SK-N-SH (cell line): ENCODE data around the gene D2HGDH.

Source experiments
- NRF1 ChIP-seq: IDR thresholded peaks from 2 replicates; pipeline ENCODE4 v1.6.1; 2012; ENCODE audit warnings: low read depth, mild to moderate bottlenecking, low read length
- TCF12 ChIP-seq: IDR thresholded peaks from 2 replicates; pipeline ENCODE4 v1.4.0; 2012
- YY1 ChIP-seq: IDR thresholded peaks from 2 replicates; pipeline ENCODE4 v1.4.0; 2012; ENCODE audit warnings: low read depth, mild to moderate bottlenecking

DNA sequence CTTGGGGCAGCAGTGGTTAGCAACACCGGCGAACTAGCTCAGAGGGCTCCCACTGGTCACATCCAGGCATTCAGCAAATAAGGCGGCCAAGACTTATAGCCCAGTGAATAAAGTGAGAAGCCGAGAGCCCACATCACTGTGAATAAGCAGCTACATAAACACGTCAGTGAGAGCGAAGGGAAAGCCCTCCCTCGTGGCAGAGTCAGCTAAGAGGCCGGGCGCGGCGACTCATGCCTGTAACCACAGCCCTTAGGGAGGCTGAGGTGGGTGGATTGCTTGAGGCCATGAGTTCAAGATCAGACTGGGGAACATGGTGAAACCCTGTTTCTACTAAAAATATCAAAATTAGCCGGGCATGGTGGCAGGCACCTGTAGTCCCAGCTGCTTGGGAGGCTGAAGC is 5.2 kb downstream of the D2HGDH start:
- TF ChIP-seq NRF1, result no peak
- TF ChIP-seq TCF12, result no peak
- TF ChIP-seq YY1, result no peak
